GM18511 (cell line): ENCODE data around the gene SFPQ.
"Not testable (repeated sequence)": the region's sequence is repeated elsewhere in the genome, so short reads cannot be mapped to it uniquely, and the experiment has no call there.

Experiments used
- ATAC-seq: cut with Tn5 transposase; IDR thresholded peaks from one replicate; pipeline ENCODE4 v1.9.1; 2021; ENCODE audit warnings: mild to moderate bottlenecking, moderate library complexity; ENCODE audit not compliant: unreplicated experiment

The SFPQ gene

GRCh38 chr1:35142728-35143127 is 50.2 kb downstream of the SFPQ start:
- not testable (repeated sequence) for ATAC-seq

GRCh38 chr1:35142294-35142693 is 50.7 kb downstream of the SFPQ start:
- ATAC-seq, result not testable (repeated sequence)

- ATAC-seq, result not testable (repeated sequence)
Observed at GRCh38 chr1:35137590-35137989, 55.4 kb downstream of the SFPQ start.

GRCh38 chr1:35136780-35137179 is 56.2 kb downstream of the SFPQ start:
- no peak for ATAC-seq
